Skin epidermis (tissue), 12 donors: ENCODE data around the gene YY2.
"Not testable (repeated sequence)": the region's sequence is repeated elsewhere in the genome, so short reads cannot be mapped to it uniquely, and the experiment has no call there.

Experiments used
- H3K27ac ChIP-seq, 21 experiments: fragments of 200-600 bp; sonication (generic) in 11 of 21; one replicate each; pipeline ENCODE4 v1.5.0; 2020; ENCODE audit warnings: mild to moderate bottlenecking in 3 of 21, inconsistent platforms in 2 of 21, moderate library complexity in 2 of 21
- H3K4me3 ChIP-seq, 7 experiments: fragments of 200-600 bp; sonication (generic) in 2 of 7; one replicate each; pipeline ENCODE4 v1.5.0; 2020; ENCODE audit warnings: inconsistent platforms in 2 of 7, mild to moderate bottlenecking in 2 of 7, moderate library complexity in 1 of 7

The YY2 gene

DNA sequence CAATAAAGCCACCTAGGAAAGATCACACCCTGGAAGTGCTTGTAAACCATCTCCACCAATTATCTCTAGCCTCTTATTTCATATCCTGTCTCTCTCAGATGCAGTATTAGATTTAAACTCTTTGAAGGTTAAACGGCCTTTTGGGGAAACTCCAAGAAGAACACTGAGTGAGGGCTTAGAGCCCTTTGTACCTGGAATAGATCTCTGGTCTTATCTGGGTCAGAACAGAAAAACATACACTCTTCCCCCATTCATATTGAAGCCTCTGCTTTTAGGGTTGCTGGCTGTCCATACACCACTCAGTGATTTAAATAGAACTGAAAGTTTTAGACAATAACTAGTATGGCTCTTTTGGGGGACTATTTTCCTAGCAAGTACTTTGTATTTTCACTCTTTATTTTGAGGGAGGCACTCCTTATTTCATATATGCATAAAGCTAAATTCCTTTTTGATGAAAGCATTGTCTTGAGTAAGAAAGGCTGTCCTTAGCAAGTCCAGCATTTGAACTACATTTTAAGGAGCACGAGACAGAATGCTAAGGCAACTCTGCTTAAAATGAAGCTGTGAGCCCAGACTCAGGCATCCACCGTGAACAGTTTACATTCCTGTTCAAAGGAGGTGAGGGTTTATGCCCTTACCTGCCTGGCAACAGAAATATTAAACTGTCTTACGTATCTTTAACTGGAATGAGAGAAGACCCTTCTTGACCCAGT is 17.4 kb downstream of the YY2 start:
- no peak overlapping the region for H3K27ac ChIP-seq

DNA sequence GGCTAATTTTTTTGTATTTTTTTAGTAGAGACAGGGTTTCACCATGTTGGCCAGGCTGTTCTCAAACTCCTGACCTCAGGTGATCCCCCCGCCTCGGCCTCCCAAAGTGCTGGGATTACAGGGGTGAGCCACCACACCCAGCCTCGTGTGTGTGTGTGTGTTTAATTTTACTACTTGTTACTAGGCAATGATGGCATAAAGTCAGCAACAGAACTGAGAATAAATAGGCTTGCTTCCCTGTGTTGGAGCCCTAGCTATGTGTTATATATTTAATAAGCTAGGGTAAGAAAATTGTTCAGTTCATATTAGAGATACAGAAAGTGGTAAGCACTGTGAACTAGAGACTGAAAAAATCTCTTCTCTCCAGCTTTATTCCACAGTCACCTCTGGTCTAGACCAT is 18.4 kb downstream of the YY2 start:
- not testable (repeated sequence) for H3K27ac ChIP-seq, H3K4me3 ChIP-seq

More for the DNA sequence above, 17.4 kb downstream of the YY2 start:
- H3K4me3 ChIP-seq: no peak overlapping the region

DNA sequence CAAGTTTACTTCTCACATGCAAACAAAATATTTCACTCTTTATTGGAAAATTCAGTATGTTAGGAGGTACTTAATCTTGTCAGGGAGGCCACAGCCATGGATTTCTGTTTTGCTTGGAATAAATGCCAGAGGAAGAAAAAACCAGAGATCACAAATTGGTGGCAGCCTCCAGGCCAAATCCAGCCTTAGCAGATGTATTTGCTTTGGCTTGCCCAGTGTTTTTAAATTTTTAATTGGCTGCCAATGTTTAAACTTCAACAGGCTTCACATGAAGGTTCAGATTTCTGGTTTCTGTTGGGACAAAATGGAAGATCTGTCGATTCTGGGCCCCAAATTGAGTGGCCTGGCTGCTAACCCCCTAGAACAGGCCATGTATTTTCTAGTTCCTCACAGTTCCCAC is 19.2 kb downstream of the YY2 start:
- H3K4me3 ChIP-seq: no peak overlapping the region
- H3K27ac ChIP-seq: no peak overlapping the region

DNA sequence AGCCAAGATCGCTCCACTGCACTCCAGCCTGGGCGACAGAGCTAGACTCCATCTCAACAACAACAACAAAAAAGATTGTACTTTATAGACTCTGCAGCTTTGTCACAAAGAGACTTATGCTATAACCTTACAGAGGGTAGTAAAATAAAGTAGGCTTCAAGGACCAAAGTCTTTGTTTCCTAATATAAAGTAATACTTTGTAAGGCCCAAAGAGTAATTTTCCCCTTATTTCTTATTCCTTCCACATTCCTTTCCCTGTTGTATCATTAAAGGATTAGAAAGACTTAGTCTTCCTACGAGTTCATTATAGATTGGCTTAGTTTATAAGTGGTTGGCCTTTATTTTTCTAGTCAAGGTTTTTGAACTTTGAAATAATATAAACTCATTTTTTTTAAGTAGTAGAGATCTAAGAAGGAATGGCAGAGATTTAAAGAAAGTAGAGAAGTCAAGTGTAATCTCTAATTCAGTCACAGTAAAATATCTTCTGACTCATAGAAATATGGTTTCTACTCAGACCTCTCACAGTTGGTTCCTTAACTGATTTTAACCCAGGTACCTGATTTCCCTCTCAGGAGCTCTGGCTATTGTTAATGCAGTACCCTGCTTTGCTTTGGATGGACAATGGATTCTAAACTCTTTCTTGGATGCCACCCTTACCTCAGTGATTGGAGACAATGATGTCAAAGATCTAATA is 26.2 kb downstream of the YY2 start:
- Histone ChIP-seq H3K4me3 (no peak overlapping the region), H3K27ac (no peak overlapping the region)

DNA sequence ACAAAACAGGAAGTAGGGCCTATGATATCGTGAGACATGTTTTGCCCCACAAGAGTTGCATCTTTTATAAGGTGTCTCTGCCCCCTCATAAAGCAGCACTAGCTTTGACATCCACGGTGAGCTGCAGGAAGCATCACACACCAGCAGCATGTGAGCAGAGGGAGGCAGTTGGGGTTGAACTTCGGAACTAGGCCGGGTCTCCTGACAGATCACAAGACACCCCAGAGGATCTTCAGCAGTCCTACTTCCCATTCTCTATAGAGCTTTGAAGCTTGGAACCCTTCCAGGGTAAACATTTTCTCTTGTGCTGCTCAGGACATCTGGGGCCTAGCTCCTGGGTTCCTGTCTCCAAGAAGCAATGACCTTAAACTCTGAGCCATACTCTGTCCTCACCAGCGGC is 27.5 kb downstream of the YY2 start:
- Histone ChIP-seq H3K27ac (peak overlapping the region in 1 of 21 experiments; percentile 14), H3K4me3 (no peak overlapping the region)

DNA sequence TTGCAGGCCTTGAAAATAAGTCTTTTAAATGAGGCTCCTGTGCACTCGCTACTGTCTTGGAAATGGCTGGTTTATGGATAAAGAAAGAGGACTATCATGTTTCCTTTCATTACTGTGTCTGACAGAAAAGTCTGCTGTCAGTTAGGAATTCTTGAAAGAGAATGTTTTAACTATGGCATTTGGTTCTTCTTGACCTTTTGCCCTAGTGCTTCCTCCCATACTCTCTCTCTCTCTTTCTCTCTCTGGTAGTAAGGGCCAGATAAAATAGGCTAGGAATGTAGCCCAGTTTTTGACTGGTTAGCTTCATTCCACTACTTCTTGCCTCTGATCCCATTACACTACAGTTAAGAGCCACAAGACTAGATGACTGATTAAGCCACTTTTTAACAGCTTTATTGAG is 29.8 kb downstream of the YY2 start:
- Histone ChIP-seq H3K4me3 (no peak overlapping the region), H3K27ac (no peak overlapping the region)

DNA sequence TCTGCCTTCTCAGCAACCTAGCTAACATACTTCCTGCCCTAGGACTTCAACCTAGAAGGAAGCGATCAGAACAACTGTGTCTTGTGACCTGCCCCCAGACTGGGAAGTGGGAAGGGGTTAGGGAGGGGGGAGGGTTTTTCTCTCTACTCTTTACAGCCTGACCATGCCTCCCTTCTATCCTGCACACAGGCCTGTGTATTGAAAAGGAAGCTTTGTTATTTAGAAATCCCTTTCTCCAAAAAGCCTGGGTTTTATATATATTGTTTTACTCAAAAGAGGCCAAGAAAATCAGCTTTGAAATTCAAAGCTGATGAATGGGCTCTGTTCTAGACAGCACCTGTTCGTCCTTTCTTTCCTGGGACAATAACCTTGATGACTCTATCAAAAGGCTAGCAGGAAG is 49.5 kb downstream of the YY2 start:
- Histone ChIP-seq H3K4me3 (no peak overlapping the region), H3K27ac (no peak overlapping the region)

DNA sequence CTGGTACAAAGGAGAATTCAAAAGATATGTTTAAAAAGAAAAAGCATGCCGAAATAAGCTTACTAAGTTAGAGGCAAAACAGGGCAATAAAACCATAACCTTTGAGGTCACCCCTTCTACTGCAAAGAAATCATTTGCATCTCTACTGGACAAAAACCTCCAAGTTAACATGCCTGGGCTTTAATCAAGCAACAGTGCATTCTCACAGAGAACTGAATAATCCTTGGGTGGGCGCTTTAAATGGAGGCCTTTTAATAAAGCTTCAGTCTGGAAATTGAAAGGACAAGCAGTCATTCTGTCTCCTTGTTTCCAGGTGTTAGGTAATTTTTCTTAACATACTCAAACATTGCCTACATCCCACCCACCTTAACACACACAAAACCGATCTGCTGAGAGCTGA is 50.2 kb downstream of the YY2 start:
- Histone ChIP-seq H3K27ac (no peak overlapping the region), H3K4me3 (no peak overlapping the region)

DNA sequence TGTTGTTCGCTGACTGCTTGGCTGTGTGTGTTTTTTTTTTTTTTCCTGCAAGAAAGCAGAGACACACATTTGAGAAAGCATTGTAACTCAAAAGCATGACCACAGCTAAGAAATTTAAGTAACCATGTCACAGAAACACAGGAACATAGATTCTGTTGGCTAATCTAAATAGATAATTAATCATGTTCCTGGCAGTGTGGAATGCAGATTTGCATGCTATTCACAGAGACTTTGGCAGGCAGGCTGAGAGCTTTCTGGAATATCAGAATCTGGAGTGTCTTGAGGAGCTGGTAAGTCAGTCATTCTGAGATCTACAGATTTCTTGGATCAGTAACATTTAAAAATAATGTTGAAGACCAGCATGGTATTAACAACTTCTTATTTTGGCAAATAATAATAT is 51.5 kb downstream of the YY2 start:
- H3K4me3 ChIP-seq: no peak overlapping the region

More for the DNA sequence above, 51.5 kb downstream of the YY2 start:
- no peak overlapping the region for H3K27ac ChIP-seq
